MM.1S (cell line): ENCODE measurements around the gene DMRTB1.

Experiments used
- DNase-seq: peaks from one replicate; pipeline ENCODE4 v3.0.0-alpha.2; 2015
- H2AFZ ChIP-seq: fragments of 300-600 bp; sonication (generic); 2 replicates; pipeline ENCODE4 v1.6.0; 2016; ENCODE audit warnings: antibody characterized with exemption, low read length
- H3F3A ChIP-seq: fragments of 300-600 bp; sonication (generic); 2 replicates; pipeline ENCODE4 v1.6.1; 2016; ENCODE audit warnings: mild to moderate bottlenecking, antibody characterized with exemption, low read length, moderate library complexity, mixed read lengths; ENCODE audit not compliant: insufficient read depth
- H3K27ac ChIP-seq: fragments of 300-600 bp; sonication (generic); 2 replicates; pipeline ENCODE4 v1.5.1; 2016; ENCODE audit warnings: mild to moderate bottlenecking, low read length
- H3K27me3 ChIP-seq: fragments of 300-600 bp; sonication (generic); replicated peaks from 2 replicates; pipeline ENCODE4 v1.6.0; 2016; ENCODE audit warnings: low read length; ENCODE audit not compliant: insufficient read depth
- H3K36me3 ChIP-seq: fragments of 300-600 bp; sonication (generic); replicated peaks from 2 replicates; pipeline ENCODE4 v1.6.1; 2016; ENCODE audit warnings: mild to moderate bottlenecking, low read length, mixed read lengths; ENCODE audit not compliant: insufficient read depth
- H3K4me1 ChIP-seq: fragments of 300-600 bp; sonication (generic); 2 replicates; pipeline ENCODE4 v1.6.1; 2016; ENCODE audit warnings: low read length, mixed read lengths
- H3K4me2 ChIP-seq: fragments of 300-600 bp; sonication (generic); 2 replicates; pipeline ENCODE4 v1.6.0; 2016; ENCODE audit warnings: low read depth, low read length
- H3K4me3 ChIP-seq: fragments of 300-600 bp; sonication (generic); 2 replicates; pipeline ENCODE4 v1.5.1; 2016; ENCODE audit warnings: low read length, mixed read lengths
- H3K79me2 ChIP-seq: fragments of 300-600 bp; sonication (generic); 2 replicates; pipeline ENCODE4 v1.6.1; 2016; ENCODE audit warnings: mixed run types, low read length, mixed read lengths
- H3K9ac ChIP-seq: fragments of 300-600 bp; sonication (generic); 2 replicates; pipeline ENCODE4 v1.6.1; 2016; ENCODE audit warnings: low read length, mixed read lengths
- H3K9me2 ChIP-seq: fragments of 300-600 bp; sonication (generic); replicated peaks from 2 replicates; pipeline ENCODE4 v1.6.1; 2016; ENCODE audit warnings: mild to moderate bottlenecking, low read length, mixed read lengths; ENCODE audit not compliant: insufficient read depth
- H3K9me3 ChIP-seq: fragments of 300-600 bp; sonication (generic); replicated peaks from 2 replicates; pipeline ENCODE4 v1.6.1; 2016; ENCODE audit warnings: mild to moderate bottlenecking, low read length, mixed read lengths; ENCODE audit not compliant: insufficient read depth
- H4K20me1 ChIP-seq: fragments of 300-600 bp; sonication (generic); 2 replicates; pipeline ENCODE4 v1.6.1; 2016; ENCODE audit warnings: mild to moderate bottlenecking, low read length, moderate library complexity, mixed read lengths; ENCODE audit not compliant: insufficient read depth
- EZH2 ChIP-seq: fragments of 300-600 bp; sonication (generic); optimal IDR thresholded peaks from 2 replicates; pipeline ENCODE3; 2017; ENCODE audit warnings: low read depth, mild to moderate bottlenecking, antibody characterized with exemption, low read length, mixed read lengths
- EZH2phosphoT487 ChIP-seq: fragments of 300-600 bp; sonication (generic); IDR thresholded peaks from 2 replicates; pipeline ENCODE4 v1.6.1; 2018; ENCODE audit warnings: antibody characterized with exemption, low read length
- TF ChIP-seq, protein P1 (sequence below): fragments of 300-600 bp; sonication (generic); IDR thresholded peaks from 2 replicates; pipeline ENCODE4 v1.5.1; 2016; ENCODE audit warnings: antibody characterized with exemption, low read length, mixed read lengths

The DMRTB1 gene

DNA sequence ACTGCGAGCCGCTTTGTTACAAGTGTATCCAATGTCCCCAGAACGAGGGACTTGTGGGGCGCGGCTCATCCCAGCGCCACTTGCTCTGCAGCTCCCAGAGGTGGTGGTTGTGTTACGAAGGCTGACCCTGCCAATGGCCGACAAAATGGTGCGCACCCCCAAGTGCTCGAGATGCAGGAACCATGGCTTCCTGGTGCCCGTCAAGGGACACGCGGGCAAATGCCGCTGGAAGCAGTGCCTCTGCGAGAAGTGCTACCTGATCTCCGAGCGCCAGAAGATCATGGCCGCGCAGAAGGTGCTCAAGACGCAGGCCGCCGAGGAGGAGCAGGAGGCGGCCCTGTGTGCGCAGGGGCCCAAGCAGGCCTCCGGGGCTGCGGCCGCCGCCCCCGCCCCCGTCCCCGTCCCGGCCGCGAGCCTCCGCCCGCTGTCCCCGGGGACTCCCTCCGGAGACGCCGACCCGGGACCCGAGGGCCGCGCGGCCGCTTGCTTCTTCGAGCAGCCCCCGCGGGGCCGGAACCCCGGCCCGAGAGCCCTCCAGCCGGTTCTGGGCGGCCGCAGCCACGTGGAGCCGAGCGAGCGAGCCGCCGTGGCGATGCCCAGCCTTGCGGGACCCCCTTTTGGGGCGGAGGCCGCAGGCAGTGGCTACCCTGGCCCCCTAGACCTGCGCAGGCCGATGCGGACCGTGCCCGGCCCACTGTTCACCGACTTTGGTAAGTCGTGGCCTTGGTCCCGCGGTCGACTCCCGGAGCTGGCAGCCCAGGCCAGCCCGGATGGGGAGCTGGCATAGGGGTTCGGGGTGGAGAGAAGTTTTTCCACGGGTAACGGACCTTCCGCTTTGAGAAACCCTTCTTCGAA lies at the start of gene DMRTB1:
Gene DMRTB1 (plus strand): TSS at position 79 of the 855 bp plus-strand sequence. CDS start 55 bp downstream, at position 134.
- H3K27ac ChIP-seq, result no peak within 1 kb of the TSS
- no peak within 1 kb of the TSS for H3K4me3 ChIP-seq
- TF ChIP-seq EZH2phosphoT487 (no peak), EZH2 (no peak)
- TF ChIP-seq, protein P1, sequence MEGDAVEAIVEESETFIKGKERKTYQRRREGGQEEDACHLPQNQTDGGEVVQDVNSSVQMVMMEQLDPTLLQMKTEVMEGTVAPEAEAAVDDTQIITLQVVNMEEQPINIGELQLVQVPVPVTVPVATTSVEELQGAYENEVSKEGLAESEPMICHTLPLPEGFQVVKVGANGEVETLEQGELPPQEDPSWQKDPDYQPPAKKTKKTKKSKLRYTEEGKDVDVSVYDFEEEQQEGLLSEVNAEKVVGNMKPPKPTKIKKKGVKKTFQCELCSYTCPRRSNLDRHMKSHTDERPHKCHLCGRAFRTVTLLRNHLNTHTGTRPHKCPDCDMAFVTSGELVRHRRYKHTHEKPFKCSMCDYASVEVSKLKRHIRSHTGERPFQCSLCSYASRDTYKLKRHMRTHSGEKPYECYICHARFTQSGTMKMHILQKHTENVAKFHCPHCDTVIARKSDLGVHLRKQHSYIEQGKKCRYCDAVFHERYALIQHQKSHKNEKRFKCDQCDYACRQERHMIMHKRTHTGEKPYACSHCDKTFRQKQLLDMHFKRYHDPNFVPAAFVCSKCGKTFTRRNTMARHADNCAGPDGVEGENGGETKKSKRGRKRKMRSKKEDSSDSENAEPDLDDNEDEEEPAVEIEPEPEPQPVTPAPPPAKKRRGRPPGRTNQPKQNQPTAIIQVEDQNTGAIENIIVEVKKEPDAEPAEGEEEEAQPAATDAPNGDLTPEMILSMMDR, result no peak
- no peaks in the 10 kb centered on the region for H3K9me2 ChIP-seq
- no peaks in the 10 kb centered on the region for H4K20me1 ChIP-seq
- H3K9ac ChIP-seq, result no peak within 1 kb of the TSS
- no peaks in the 10 kb centered on the region for H3K27me3 ChIP-seq
- H3K4me2 ChIP-seq, result no peak within 1 kb of the TSS
- no peaks in the 10 kb centered on the region for H3F3A ChIP-seq
- H2AFZ ChIP-seq, result no peak within 1 kb of the TSS
- H3K36me3 ChIP-seq, result no peaks in the 10 kb centered on the region
- H3K4me1 ChIP-seq, result no peaks in the 10 kb centered on the region
- no peaks in the 10 kb centered on the region for H3K9me3 ChIP-seq
- no peak for DNase-seq
- no peaks in the 10 kb centered on the region for H3K79me2 ChIP-seq

DNA sequence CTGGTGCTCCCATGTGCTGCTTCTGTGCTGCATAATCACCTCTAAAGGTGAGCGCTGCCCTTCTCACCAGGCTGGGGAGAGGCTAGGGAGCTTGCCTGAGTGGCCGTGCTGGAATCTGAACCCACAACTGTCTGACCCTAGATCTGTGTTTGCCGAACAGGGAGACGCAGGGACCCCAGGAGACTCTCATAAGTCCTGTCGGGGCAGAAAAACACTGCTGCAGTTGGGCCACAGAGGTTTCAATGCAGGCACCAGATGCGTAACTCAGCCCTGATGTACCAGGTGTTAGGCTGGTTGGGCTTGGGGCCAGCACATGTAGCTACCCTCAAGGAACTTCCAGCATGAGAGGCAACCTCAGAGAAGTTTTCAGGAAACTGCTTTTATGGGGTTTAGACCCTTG lies 49.5 kb upstream of the DMRTB1 start:
- no peaks in the 10 kb centered on the region for H3K79me2 ChIP-seq
- H3K36me3 ChIP-seq, result no peaks in the 10 kb centered on the region
- H3K9ac ChIP-seq, result no peak overlapping the region
- H2AFZ ChIP-seq, result no peak overlapping the region
- DNase-seq, result no peak
- no peak overlapping the region for H3K27ac ChIP-seq
- H3K4me3 ChIP-seq, result no peak overlapping the region
- no peaks in the 10 kb centered on the region for H3K4me1 ChIP-seq
- H3K4me2 ChIP-seq, result no peak overlapping the region
- no peaks in the 10 kb centered on the region for H3K9me3 ChIP-seq
- H3K27me3 ChIP-seq, result no peaks in the 10 kb centered on the region
- no peaks in the 10 kb centered on the region for H3K9me2 ChIP-seq
- H4K20me1 ChIP-seq, result no peaks in the 10 kb centered on the region
- TF ChIP-seq, protein P1, result no peak
- TF ChIP-seq EZH2, result no peak
- TF ChIP-seq EZH2phosphoT487, result no peak
- no peaks in the 10 kb centered on the region for H3F3A ChIP-seq

DNA sequence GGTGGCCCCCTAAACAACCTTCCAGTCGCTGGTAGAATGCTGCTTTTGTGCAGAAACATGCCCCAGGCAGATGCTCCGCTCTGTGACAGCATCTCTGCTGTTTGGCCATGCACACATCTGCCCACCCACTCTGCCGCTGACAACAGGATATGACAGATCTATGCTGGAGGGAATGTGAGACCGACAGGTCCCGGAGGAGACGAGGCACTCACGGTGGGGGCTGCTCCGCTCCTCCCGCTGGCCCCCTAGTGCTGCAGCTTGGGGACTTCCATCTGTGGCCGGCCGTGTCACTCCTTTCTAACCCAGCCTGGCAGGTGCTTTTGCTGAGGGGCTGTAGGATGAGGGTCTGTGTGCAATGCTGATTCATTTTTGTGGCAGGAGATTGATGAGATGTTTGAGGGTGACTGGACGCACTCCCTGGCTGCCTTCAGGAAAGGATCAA lies 49.1 kb upstream of the DMRTB1 start:
- Histone ChIP-seq H3K4me1 (no peaks in the 10 kb centered on the region), H4K20me1 (no peaks in the 10 kb centered on the region), H3K4me2 (no peak overlapping the region), H3F3A (no peaks in the 10 kb centered on the region), H3K4me3 (no peak overlapping the region), H3K9me2 (no peaks in the 10 kb centered on the region), H3K9ac (no peak overlapping the region), H3K36me3 (no peaks in the 10 kb centered on the region), H3K9me3 (no peaks in the 10 kb centered on the region), H3K27me3 (no peaks in the 10 kb centered on the region), H3K27ac (no peak overlapping the region), H2AFZ (no peak overlapping the region), H3K79me2 (no peaks in the 10 kb centered on the region)
- no peak for DNase-seq
- no peak for TF ChIP-seq EZH2phosphoT487
- TF ChIP-seq EZH2, result no peak
- TF ChIP-seq, protein P1, result no peak
